IPS-20b (cell line): Measurements from ENCODE around the gene DNAJB14.

ENCODE experiments used
- H3K27ac ChIP-seq: one replicate; pipeline ENCODE4 v1.5.1; 2013; ENCODE audit warnings: low read length
- H3K27me3 ChIP-seq: 2 replicates; pipeline ENCODE4 v1.6.1; 2013; ENCODE audit warnings: mild to moderate bottlenecking, low read length, inconsistent platforms; ENCODE audit not compliant: insufficient read depth
- H3K36me3 ChIP-seq: 2 replicates; pipeline ENCODE4 v1.6.1; 2013; ENCODE audit warnings: low read depth, mild to moderate bottlenecking, inconsistent platforms, low read length, moderate library complexity; ENCODE audit not compliant: insufficient read depth
- H3K4me1 ChIP-seq: 2 replicates; pipeline ENCODE4 v1.6.1; 2013; ENCODE audit warnings: mild to moderate bottlenecking, control low read depth, inconsistent platforms, low read length, moderate library complexity; ENCODE audit not compliant: insufficient read depth
- H3K4me3 ChIP-seq: 2 replicates; pipeline ENCODE4 v1.5.1; 2013; ENCODE audit warnings: mild to moderate bottlenecking, low read length, inconsistent platforms
- H3K9ac ChIP-seq: 2 replicates; pipeline ENCODE4 v1.6.1; 2013; ENCODE audit warnings: low read depth, mild to moderate bottlenecking, inconsistent platforms, low read length, moderate library complexity
- H3K9me3 ChIP-seq: 2 replicates; pipeline ENCODE4 v1.6.1; 2013; ENCODE audit warnings: mild to moderate bottlenecking, low read depth, low read length, inconsistent platforms; ENCODE audit not compliant: insufficient read depth

The DNAJB14 gene

DNA sequence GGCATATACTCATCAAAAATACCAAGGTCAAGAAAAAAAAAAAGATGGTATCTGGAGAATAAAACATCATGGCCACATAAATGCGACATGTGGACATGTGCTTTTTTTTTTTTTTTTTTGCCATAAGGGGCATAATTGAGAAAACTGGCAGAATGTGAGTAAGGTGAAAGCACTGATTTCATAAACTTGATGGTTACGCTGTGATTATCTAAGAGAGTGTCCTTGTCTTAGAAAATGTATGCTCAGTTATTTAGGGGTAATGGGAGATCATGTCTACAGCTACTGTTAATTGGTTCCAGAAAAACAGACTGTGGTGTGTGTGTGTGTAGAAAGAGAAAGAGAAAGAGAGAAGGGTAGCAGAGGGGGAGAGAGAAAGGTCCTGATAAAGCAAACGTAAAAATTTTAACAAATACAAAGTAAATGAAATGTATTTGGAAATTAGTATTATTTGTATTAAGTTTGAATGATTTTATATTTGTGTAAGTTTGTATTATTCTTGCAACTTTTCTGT is 8.1 kb downstream of the DNAJB14 start:
- H3K36me3 ChIP-seq, result peaks cover 4% of the 10 kb centered on the region; the same call in 1 of the 2 replicates
- no peak overlapping the region for H3K9ac ChIP-seq
- no peak overlapping the region for H3K27ac ChIP-seq
- H3K4me3 ChIP-seq, result no peak overlapping the region
- no peaks in the 10 kb centered on the region for H3K4me1 ChIP-seq
- H3K9me3 ChIP-seq, result peaks cover 8% of the 10 kb centered on the region; the same call in 1 of the 2 replicates
- H3K27me3 ChIP-seq, result no peaks in the 10 kb centered on the region

DNA sequence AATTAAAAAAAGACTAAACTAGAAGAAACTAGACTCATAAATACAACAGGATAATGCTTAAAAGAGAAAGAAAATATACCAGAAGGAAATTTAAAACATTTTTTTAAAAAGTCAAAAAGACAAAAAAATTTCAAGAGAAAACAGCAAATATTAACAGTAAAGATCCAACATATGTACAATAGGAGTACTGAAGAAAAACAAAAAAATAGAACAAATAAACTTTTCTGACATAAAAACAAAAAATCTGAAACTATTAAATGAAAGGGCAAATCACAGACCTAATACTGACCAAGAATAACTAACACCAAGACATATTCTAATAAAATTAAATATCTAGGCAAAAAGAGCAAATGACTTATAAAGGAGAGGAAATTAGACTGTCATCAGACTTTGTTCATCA is 11.5 kb downstream of the DNAJB14 start:
- peaks cover 11% of the 10 kb centered on the region; the same call in 1 of the 2 replicates for H3K36me3 ChIP-seq
- H3K4me3 ChIP-seq, result no peak overlapping the region
- peaks cover 8% of the 10 kb centered on the region; the same call in 1 of the 2 replicates for H3K9me3 ChIP-seq
- H3K27me3 ChIP-seq, result no peaks in the 10 kb centered on the region
- no peak overlapping the region for H3K9ac ChIP-seq
- no peak overlapping the region for H3K27ac ChIP-seq
- no peaks in the 10 kb centered on the region for H3K4me1 ChIP-seq

DNA sequence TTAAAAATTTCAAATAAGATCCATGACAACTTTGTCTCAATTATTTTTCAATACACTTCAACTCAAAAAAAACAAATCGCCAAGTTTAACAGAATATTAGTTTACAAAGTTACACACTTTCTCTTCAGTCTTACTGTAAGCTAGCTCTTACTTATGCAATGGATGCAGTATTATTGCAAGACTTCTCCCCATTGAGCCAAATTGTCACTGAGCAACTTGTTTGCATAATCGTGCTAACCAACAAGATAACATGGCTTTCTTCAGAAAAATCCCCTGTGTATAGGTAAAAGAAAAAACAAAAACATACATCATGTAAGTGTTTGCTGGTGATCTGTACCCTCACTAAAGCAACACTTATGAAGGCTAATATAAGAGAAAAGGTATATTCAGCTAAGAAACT is 18.9 kb downstream of the DNAJB14 start:
- H3K4me1 ChIP-seq, result no peaks in the 10 kb centered on the region
- peaks cover 36% of the 10 kb centered on the region for H3K36me3 ChIP-seq
- H3K4me3 ChIP-seq, result no peak overlapping the region

DNA sequence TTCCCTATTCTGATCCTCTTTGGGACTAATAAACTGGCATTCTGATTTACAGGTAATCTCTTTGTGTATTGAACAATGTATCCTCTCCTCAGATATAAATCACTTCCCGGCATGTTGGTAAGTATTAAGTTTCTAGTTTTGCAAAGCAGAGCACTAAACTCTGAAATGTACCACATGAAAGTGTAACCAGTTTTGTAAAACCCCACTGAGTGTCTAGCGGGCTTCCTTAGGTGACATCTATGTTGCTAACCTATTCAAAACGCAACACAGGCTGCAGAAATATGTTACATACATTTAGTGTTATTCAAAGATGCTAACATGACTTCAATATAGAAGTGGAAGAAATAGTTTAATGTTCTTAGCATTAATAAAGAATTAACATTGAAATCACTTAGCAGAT is 25.2 kb downstream of the DNAJB14 start:
- H3K9me3 ChIP-seq, result no peaks in the 10 kb centered on the region
- H3K9ac ChIP-seq, result no peak overlapping the region
- H3K27ac ChIP-seq, result no peak overlapping the region
- H3K4me3 ChIP-seq, result no peak overlapping the region
- H3K36me3 ChIP-seq, result peaks cover 40% of the 10 kb centered on the region
- H3K27me3 ChIP-seq, result no peaks in the 10 kb centered on the region
- no peaks in the 10 kb centered on the region for H3K4me1 ChIP-seq

More for the DNA sequence above, 18.9 kb downstream of the DNAJB14 start:
- Histone ChIP-seq H3K27me3 (no peaks in the 10 kb centered on the region), H3K9ac (no peak overlapping the region), H3K9me3 (no peaks in the 10 kb centered on the region), H3K27ac (no peak overlapping the region)

DNA sequence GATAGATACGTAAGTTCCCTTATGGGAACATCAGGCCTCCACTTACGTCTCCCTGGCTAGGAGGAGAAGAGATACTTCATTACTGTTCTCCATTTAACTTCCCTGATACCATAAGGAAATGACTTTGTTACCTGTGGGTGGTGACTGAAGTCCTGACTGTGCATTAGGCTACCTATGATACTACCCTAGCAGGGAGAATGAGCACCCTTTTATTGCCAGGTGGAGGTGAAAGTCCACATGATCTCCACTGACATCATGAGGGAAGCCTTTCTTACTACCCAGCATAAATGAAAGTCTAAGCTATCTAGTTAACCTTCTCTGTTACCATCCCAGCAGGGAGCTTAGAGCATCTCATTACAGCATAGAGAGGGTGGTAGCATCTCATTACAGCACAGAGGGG is 27.8 kb downstream of the DNAJB14 start:
- H3K4me3 ChIP-seq, result no peak overlapping the region
- no peaks in the 10 kb centered on the region for H3K4me1 ChIP-seq
- H3K27me3 ChIP-seq, result no peaks in the 10 kb centered on the region
- no peak overlapping the region for H3K27ac ChIP-seq
- no peaks in the 10 kb centered on the region for H3K9me3 ChIP-seq
- peaks cover 41% of the 10 kb centered on the region for H3K36me3 ChIP-seq
- H3K9ac ChIP-seq, result no peak overlapping the region; the same call in 1 of the 2 replicates

DNA sequence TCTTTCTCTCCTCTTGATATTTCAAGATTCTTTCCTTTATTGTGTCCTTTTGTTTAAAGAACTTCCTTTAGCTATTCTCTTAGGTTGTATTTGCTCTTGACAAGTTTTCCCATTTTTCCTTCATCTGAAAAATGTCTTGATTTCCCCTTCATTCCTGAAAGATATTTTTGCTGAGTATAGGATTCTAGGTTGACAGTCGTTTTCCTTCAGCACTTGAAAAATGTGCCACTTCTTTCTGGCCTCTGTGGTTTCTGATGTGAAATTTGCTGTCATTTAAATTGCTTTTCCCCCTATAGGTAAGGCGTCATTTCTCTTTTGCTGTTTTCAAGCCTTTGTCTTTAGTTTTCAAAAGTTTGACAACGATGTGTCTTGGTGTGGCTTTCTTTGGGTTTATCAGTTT is 28.8 kb downstream of the DNAJB14 start:
- Histone ChIP-seq H3K27ac (no peak overlapping the region), H3K27me3 (no peaks in the 10 kb centered on the region), H3K4me3 (no peak overlapping the region), H3K4me1 (no peaks in the 10 kb centered on the region), H3K9me3 (no peaks in the 10 kb centered on the region), H3K9ac (no peak overlapping the region), H3K36me3 (peaks cover 41% of the 10 kb centered on the region)

DNA sequence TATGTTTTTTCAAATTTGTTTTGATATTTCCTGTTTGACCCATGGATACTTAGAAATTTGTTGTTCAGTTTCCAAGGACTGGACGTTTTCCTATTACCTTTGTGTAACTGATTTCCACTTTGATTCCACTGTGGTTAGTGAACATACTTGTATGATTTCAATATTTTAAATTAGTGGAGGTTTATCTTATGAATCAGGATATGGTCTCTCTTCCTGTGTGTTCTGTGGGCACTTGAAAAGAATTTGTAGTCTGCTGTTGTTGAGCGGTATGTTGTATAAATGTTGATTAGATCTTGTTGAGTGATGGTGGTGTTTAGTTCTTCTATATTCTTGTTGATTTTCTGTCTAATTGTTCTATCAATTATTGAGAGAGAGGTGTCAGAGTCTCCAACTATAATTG is 31.0 kb downstream of the DNAJB14 start:
- Histone ChIP-seq H3K4me3 (no peak overlapping the region), H3K9ac (no peak overlapping the region), H3K9me3 (no peaks in the 10 kb centered on the region), H3K36me3 (peaks cover 29% of the 10 kb centered on the region), H3K4me1 (no peaks in the 10 kb centered on the region), H3K27me3 (no peaks in the 10 kb centered on the region), H3K27ac (no peak overlapping the region)

DNA sequence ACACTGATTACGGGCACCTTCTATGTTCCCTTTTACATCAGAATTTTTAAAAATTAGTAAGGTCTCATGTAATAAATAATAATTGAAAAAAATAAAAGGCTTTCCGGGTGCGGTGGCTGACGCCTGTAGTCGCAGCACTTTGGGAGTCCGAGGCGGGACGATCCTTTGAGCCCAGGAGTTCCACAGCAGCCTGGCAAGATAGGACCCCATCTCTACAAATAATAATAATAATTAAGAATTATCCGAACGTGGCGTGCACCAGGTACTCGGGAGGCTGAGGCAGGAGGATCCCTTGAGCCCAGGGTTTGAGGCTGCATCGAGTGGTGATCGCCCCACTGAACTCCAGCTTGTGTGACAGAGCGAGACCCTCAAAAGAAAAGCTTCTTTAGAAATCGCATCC is 51.4 kb downstream of the DNAJB14 start:
- Histone ChIP-seq H3K27ac (peak overlapping the region; percentile 75), H3K36me3 (peaks cover 4% of the 10 kb centered on the region; the same call in 1 of the 2 replicates), H3K27me3 (no peaks in the 10 kb centered on the region), H3K4me1 (no peaks in the 10 kb centered on the region), H3K4me3 (peak overlapping the region; percentile 99), H3K9me3 (no peaks in the 10 kb centered on the region), H3K9ac (peak overlapping the region; percentile 89; the same call in 1 of the 2 replicates)

DNA sequence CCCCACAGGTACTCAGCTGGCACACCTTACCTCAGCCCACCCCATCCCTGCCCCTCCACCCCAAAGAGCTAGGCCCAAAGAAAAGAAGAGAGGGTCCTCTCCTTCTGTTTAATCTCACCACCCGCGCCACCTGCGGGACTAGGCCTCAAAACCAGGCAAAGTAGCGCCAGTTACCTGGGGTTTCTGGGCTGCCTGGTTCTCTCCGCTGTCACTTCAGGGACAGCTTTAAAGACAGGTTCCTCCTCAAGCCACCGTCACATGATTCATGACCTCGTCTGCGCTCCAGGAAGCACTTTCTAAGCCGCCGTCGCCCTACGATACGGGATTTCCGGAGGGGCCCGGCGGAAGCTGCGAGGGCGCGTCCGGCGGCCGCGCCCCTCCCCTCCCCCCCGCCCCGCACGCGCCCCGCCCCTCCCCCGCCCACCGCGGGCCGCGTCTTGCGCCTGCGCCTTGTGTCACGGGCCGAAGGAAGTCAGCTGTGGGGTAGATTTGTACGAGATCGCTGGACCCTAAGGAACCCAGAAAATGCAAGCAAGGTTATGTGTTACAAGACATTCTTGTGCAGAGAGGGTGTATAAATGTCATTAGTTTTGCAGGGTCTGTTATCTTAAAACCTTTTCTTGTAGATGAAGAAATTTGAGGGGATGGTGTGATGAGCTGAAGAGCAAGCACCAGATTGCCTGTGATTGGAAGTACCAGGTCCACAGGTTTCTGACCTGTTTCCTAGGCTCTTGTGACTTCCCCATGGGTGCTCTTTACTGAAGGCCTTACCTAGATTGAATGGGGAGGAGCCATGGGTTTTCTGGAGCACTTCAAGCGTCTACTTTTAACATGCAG is 52.0 kb downstream of the DNAJB14 start, which contains the start of gene LAMTOR3:
LAMTOR3 (minus strand) TSS at position 267 of the 837 bp plus-strand sequence. CDS start 464 bp downstream, outside the sequence.
- H3K27me3 ChIP-seq, result no peaks in the 10 kb centered on the region
- H3K4me1 ChIP-seq, result no peaks in the 10 kb centered on the region
- peak within 1 kb of the TSS; percentile 75 for H3K27ac ChIP-seq
- 0 out of 2 replicates have a peak, but pooled peaks cover 1% of the 10 kb centered on the region for H3K36me3 ChIP-seq
- H3K9ac ChIP-seq, result peak within 1 kb of the TSS; percentile 89
- H3K4me3 ChIP-seq, result peak within 1 kb of the TSS; percentile 99
- no peaks in the 10 kb centered on the region for H3K9me3 ChIP-seq

DNA sequence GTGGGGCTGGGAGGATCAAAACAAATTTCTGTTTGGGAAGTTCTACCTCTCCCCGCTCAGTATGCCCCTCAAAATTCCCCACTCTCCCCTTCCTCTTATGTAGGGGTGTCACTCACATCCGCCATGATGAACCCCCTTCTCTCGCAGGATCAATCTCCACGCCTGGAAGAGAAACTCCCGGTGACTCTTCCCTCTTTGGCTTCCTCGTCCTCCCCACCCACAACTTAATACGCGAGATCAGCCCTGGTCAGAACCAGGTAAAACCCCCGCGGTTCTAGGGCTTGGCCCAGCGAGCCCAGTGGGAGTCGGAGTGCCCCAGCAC is 52.6 kb downstream of the DNAJB14 start:
- H3K9ac ChIP-seq, result peak overlapping the region; percentile 88
- H3K4me3 ChIP-seq, result peak overlapping the region; percentile 99
- H3K36me3 ChIP-seq, result 0 out of 2 replicates have a peak, but pooled peaks cover 3% of the 10 kb centered on the region
- no peaks in the 10 kb centered on the region for H3K4me1 ChIP-seq
- no peak overlapping the region for H3K27ac ChIP-seq
- no peaks in the 10 kb centered on the region for H3K27me3 ChIP-seq
- no peaks in the 10 kb centered on the region for H3K9me3 ChIP-seq

DNA sequence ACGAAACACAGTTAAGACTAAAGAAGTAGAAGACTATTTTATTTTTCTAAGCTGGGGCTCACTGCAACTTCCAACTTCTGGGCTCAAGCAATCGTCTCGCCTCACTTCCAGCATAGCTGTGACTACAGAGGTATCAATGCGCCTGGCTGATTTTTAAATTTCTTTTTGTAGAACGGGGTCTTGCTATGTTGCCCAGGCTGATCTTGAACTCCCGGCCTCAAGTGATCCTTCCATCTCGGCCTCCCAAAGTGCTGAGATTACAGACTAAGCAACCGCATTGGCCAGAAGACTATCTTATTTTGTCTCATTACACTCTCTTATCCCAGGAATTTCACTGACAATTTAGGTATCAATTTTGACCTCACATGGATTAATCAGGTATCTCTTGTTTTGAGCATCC is 53.4 kb downstream of the DNAJB14 start:
- Histone ChIP-seq H3K4me3 (peak overlapping the region; percentile 99), H3K27ac (no peak overlapping the region), H3K9ac (peak overlapping the region; percentile 88; the same call in 1 of the 2 replicates), H3K27me3 (no peaks in the 10 kb centered on the region), H3K4me1 (no peaks in the 10 kb centered on the region), H3K36me3 (0 out of 2 replicates have a peak, but pooled peaks cover 3% of the 10 kb centered on the region), H3K9me3 (no peaks in the 10 kb centered on the region)

DNA sequence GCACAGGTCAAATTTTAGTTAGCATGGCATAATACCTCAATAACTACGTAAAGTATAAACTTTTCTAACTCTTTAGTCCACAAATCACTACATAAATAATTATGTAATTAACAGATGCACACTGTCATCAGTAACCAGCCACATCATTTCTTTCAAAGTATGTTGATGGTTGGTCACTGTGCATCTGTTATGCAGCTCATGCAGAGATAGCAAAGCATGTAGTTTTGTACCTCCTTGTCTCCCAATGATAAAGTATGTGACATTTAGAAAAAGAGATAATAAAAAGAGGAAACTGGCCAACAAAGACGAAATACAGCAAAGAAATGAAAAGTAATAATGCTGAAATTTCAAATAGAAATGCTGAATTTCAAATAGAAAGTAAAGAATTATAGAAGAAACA is 55.1 kb downstream of the DNAJB14 start:
- H3K27ac ChIP-seq, result no peak overlapping the region
- 0 out of 2 replicates have a peak, but pooled peaks cover 8% of the 10 kb centered on the region for H3K36me3 ChIP-seq
- no peaks in the 10 kb centered on the region for H3K27me3 ChIP-seq
- H3K9me3 ChIP-seq, result no peaks in the 10 kb centered on the region
- H3K4me1 ChIP-seq, result no peaks in the 10 kb centered on the region
- H3K9ac ChIP-seq, result no peak overlapping the region
- H3K4me3 ChIP-seq, result no peak overlapping the region
